ENCODE measurements around the gene KBTBD8.

DNA sequence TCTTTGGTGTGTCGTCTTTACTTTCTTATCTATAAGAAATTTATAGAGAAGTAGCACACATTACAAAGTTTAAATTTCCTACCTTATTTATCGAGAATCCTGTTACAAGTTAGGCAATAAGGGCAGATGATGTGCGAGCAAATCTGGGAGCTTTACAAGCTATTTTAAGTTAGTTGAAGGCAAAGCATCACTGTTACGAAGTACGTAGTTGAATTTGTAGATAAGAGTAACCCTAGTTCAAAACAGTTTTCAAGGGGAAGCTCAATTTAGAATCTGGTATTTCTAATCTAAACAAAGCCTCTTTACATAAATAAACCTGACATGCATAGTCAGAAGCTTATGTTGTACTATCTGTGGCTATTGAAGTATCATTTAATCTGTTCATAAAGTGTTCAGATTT, 8.4 kb downstream of the KBTBD8 start:
- TF ChIP-seq, protein P1, sequence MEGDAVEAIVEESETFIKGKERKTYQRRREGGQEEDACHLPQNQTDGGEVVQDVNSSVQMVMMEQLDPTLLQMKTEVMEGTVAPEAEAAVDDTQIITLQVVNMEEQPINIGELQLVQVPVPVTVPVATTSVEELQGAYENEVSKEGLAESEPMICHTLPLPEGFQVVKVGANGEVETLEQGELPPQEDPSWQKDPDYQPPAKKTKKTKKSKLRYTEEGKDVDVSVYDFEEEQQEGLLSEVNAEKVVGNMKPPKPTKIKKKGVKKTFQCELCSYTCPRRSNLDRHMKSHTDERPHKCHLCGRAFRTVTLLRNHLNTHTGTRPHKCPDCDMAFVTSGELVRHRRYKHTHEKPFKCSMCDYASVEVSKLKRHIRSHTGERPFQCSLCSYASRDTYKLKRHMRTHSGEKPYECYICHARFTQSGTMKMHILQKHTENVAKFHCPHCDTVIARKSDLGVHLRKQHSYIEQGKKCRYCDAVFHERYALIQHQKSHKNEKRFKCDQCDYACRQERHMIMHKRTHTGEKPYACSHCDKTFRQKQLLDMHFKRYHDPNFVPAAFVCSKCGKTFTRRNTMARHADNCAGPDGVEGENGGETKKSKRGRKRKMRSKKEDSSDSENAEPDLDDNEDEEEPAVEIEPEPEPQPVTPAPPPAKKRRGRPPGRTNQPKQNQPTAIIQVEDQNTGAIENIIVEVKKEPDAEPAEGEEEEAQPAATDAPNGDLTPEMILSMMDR (IDR thresholded peaks at IDR 0.05): no peak
- TF ChIP-seq POLR2A (IDR thresholded peaks at IDR 0.05): no peak

All from tibial nerve (tissue), 3 donors.